HG02588 (cell line): Measurements from ENCODE around the gene ENO2.

Source experiments
- ATAC-seq: cut with Tn5 transposase; IDR thresholded peaks from one replicate; pipeline ENCODE4 v1.9.1; 2021; ENCODE audit warnings: mild to moderate bottlenecking, moderate library complexity; ENCODE audit not compliant: unreplicated experiment

Gene ENO2

GRCh38 chr12:6946920-6947374, 32.6 kb downstream of the ENO2 start:
- ATAC-seq, result no peak

DNA sequence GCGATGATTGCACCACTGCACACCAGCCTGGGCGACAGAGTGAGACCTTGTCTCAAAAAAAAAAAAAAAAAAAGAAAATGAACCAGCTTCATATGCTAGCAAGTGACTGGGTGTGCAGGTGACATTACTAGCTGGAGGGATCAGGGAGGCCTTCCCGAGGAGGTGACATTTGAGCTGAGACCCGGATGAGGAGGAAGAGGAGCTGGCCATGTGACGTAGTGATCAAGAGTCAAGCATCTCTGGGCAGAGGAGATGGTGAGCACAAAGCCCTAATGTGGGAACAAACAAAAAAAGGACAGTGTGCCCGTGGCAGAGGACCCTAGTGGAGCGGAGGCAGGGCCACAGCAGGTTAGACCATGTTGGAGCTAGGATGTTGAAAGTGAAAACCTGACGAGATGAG, 33.2 kb downstream of the ENO2 start:
- no peak for ATAC-seq

DNA sequence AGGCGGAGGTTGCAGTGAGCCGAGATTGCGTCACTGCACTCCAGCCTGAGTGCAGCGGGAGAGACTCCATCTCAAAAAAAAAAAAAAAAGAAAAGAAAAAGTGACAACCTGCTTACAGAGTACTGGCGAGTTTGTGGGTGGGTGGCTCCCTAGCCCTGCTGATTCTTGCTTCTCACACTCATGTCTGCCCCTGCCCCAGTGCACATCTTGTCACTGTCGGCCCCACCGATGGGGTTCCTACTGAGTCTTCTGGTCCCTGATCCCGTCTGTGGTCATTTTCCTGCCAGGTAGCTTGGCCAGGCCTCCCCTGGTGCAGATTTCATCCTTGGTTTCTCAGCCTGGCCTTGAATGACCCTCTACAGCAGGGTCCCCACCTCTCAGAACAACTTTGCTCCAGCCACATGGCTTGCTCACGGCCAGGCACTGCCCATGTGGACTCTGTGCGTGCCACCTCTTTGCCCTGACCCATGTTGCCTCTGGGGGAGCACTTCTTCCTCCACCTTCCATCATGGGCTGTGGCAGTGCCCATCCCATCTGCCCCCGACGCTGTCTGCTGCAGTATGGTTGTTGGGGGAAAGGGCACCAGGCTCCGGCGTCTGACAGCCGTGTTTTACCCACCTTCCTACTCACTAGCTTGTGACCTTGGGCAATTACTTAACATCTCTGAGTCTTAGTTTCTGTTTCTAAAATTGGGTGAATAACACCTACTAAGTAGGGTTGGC, 34.7 kb downstream of the ENO2 start:
- ATAC-seq, result no peak

GRCh38 chr12:6950401-6950801, 36.0 kb downstream of the ENO2 start:
- no peak for ATAC-seq

GRCh38 chr12:6950811-6951540, 36.6 kb downstream of the ENO2 start, which contains the start of gene PTPN6:
Gene PTPN6, plus strand, starts transcription at chr12:6951356. Its CDS starts 157 bp downstream, at chr12:6951513.
- no peak for ATAC-seq

DNA sequence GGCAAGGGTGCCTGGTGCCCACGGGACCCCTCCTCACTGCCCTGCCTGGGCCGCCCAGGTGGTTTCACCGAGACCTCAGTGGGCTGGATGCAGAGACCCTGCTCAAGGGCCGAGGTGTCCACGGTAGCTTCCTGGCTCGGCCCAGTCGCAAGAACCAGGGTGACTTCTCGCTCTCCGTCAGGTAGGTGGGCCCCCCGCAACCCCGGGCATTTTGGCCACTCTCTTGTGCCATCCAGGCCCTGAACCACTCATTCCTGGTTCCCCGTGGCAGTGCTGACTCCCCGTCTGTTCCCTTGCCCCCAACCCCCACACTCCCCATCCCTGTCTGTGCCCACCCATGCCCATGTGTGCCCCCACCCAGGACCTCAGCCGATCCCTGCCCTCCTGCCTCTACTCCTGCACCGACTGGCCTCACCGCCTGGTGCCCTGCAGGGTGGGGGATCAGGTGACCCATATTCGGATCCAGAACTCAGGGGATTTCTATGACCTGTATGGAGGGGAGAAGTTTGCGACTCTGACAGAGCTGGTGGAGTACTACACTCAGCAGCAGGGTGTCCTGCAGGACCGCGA, 37.3 kb downstream of the ENO2 start:
- no peak for ATAC-seq

GRCh38 chr12:6952121-6952862, 37.9 kb downstream of the ENO2 start:
- no peak for ATAC-seq

- no peak for ATAC-seq
Measured at GRCh38 chr12:6952863-6953441, 38.6 kb downstream of the ENO2 start.

DNA sequence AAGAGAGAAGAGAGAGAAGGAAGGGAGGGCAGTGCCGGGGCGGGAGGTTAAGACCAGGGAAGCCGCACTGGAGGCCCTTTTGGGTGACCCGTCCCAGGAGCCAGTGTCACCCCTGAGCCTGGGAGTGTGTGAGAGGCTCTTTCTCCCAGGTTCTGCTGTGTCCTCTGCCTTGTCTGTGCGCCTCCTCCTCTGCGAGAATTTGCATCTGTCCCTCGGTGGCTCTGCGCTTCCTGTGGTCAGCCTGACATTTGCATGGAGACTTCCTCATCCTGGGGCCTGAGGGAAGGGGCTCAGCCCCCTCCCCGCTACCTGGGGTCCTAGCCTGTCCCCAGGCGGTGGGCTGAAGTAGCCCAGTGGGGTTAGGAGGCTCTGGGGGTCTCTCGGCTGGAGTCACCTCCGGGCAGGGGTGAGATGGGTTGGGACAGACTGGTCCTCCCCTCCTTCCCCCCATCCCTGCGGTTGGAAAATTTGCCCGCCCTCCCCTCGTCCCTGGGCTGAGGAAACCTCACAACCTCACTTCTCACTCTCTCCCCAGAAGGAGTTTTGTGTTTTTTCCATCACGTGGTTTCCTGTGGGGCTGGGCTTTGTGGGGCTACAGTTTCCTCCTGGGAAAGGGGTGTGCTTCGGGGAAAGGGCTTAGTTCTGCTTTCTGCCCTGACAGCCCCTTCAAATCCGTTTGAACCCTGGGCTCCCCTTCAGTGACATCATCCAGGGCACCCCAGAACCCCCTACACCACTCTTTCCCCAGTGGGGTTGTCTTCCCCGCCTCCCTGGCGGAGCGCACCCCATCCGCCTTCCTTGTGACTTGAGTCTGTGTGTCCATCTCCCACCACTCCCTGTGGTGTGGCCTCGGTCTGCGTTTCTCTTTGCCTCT, 39.3 kb downstream of the ENO2 start:
- peak; percentile 46 for ATAC-seq

DNA sequence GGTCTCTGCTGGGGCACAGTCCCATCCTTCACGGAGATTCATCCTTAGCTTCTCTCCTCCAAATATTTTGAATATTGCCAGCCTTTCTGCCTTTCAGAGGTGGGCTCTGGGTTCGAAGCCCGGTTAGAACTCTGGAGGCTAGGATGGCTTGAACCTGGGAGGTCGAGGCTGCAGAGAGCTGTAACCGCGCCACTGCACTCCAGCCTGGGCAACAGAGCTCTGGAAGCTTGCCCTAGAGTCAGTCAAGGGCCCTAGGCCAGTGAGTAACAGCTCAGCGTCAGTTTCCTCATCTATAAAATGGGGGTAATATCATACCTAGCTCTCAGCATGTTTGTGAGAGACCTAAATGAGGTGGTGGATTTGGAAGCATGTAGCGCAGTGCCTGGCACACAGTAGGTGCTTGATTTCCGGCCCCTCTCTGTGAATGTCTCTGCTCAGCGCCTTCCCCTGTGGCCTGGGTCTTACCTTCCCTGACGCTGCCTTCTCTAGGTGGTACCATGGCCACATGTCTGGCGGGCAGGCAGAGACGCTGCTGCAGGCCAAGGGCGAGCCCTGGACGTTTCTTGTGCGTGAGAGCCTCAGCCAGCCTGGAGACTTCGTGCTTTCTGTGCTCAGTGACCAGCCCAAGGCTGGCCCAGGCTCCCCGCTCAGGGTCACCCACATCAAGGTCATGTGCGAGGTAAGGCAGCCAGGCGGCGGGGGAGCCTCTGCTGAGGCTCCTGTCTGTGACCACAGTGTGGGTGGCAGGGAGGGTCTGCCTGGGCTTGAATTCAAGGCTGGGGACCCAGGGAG, 40.1 kb downstream of the ENO2 start:
- no peak for ATAC-seq

GRCh38 chr12:6955108-6956020, 41.0 kb downstream of the ENO2 start:
- ATAC-seq, result no peak

GRCh38 chr12:6956021-6956727, 41.8 kb downstream of the ENO2 start:
- ATAC-seq, result no peak

GRCh38 chr12:6957151-6957701, 42.8 kb downstream of the ENO2 start:
- no peak for ATAC-seq

GRCh38 chr12:6957741-6958608, 43.6 kb downstream of the ENO2 start:
- no peak for ATAC-seq

DNA sequence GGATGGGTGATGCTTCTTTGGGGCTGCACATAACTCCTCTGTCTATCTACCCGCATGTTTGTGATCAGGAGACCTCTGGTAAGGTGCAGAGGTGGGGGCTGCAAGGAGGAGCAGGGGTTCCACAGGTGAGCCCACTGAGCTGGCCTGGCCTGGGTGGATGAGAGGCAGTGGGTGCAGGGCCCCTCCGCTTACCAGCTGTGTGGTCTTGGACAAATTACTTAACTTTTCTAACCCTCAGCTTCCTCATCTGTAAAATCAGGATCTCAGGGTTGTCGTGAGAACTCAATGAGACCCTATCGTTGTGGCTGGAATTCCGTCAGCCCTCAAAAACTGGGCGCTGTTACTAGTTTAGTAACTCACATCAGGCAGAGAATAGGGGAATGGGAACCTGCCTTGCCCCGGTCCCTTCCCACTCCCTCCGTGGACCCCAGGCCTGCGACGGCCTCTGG, 44.3 kb downstream of the ENO2 start:
- no peak for ATAC-seq
